ENCODE results near the gene NCDN. TPM values are rescaled to one million over a fixed set of nuclear protein-coding genes. Genes with fewer than 3 reads are reported as not detected.

The NCDN gene
- total RNA-seq, 2 experiments from 2014 or later: 21.6 to 21.7 TPM

- no peaks in the 10 kb centered on the region for H3K4me1 Mint-ChIP-seq (ENCODE audit: low read depth)
- H3K9me3 Mint-ChIP-seq: no peaks in the 10 kb centered on the region
- H3K4me3 Mint-ChIP-seq: no peak overlapping the region
- CTCF ChIA-PET: no interaction called here
- DNase-seq: no peak
- POLR2A ChIA-PET: interaction anchor here (0.6 kb wide), 1 partner anchor 44 kb away, joined by 3 read pairs; no protein-coding TSS in a partner anchor
- peaks cover 1% of the 10 kb centered on the region for H3K36me3 Mint-ChIP-seq
- H3K27ac Mint-ChIP-seq: no peak overlapping the region
- intact Hi-C loops (cut with micrococcal nuclease): no loop called here
- no peaks in the 10 kb centered on the region for H3K27me3 Mint-ChIP-seq
Observed at GRCh38 chr1:35597870-35598269, 40.3 kb downstream of the NCDN start.

DNA sequence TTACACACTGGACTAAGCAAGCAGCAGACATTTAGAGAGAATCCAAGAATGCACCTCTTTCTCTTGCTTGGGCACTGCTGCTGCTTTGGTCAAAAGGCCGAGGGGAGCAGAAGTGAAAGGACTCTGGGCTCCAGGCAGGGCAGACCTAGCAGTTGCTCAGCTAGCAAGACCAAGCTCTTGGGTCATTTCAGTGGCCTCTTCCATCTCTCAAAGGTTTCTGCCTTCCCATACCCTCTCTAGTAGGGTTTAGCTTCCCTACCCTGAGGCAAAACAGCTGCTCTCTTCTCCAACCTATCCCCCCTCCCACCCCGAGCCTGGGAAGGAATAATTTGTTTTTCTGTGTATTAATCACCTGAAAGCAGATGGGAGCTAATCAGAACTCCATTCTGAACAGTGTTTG is 41.3 kb downstream of the NCDN start:
- H3K27ac Mint-ChIP-seq: no peak overlapping the region
- H3K36me3 Mint-ChIP-seq: peaks cover 9% of the 10 kb centered on the region
- H3K9me3 Mint-ChIP-seq: no peaks in the 10 kb centered on the region
- no peaks in the 10 kb centered on the region for H3K27me3 Mint-ChIP-seq
- no peak overlapping the region for H3K4me3 Mint-ChIP-seq
- ChIA-PET CTCF (interaction anchor here (1.1 kb wide), 1 partner anchor 117 kb away, joined by 3 read pairs; no protein-coding TSS in a partner anchor), POLR2A (no interaction called here)
- H3K4me1 Mint-ChIP-seq (ENCODE audit: low read depth): no peaks in the 10 kb centered on the region
- DNase-seq: no peak
- intact Hi-C loops (cut with micrococcal nuclease): no loop called here

- H3K36me3 Mint-ChIP-seq: peaks cover 13% of the 10 kb centered on the region
- H3K9me3 Mint-ChIP-seq: no peaks in the 10 kb centered on the region
- H3K27ac Mint-ChIP-seq: no peak overlapping the region
- H3K27me3 Mint-ChIP-seq: no peaks in the 10 kb centered on the region
- no peak for DNase-seq
- POLR2A ChIA-PET: no interaction called here
- no peaks in the 10 kb centered on the region for H3K4me1 Mint-ChIP-seq (ENCODE audit: low read depth)
- CTCF ChIA-PET: interaction anchor here (1.1 kb wide), 1 partner anchor 116 kb away, joined by 3 read pairs; no protein-coding TSS in a partner anchor
- no peak overlapping the region for H3K4me3 Mint-ChIP-seq
- intact Hi-C loops (cut with micrococcal nuclease): no loop called here
Observed at GRCh38 chr1:35599411-35599810, 41.8 kb downstream of the NCDN start.

DNA sequence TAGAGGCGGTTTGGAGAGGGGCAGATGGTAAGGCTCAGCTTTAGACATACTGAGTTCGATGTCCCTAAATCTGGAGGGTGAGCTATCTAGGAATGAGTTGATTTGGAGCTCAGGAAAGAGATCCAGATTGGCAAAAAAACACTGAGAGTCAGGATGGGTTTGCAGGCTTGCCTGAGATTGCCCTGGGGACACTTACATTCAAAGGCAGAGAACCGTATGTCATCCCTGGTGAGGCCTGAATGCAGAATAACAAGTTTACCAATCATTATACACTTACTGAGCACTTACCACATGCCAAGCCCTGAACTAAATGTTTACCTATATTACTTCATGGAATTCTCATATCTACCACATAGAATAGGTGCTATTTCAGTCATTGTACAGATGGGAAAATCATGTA is 43.0 kb downstream of the NCDN start:
- Mint-ChIP-seq H3K4me1 (ENCODE audit: low read depth) (no peaks in the 10 kb centered on the region), H3K36me3 (peaks cover 19% of the 10 kb centered on the region), H3K9me3 (no peaks in the 10 kb centered on the region), H3K27ac (no peak overlapping the region), H3K27me3 (no peaks in the 10 kb centered on the region), H3K4me3 (no peak overlapping the region)
- DNase-seq: no peak
- CTCF ChIA-PET: interaction anchor here (1.1 kb wide), 2 partner anchors 32 to 127 kb away, joined by 3 to 4 read pairs; no protein-coding TSS in a partner anchor
- POLR2A ChIA-PET: no interaction called here
- intact Hi-C loops (cut with micrococcal nuclease): no loop called here

DNA sequence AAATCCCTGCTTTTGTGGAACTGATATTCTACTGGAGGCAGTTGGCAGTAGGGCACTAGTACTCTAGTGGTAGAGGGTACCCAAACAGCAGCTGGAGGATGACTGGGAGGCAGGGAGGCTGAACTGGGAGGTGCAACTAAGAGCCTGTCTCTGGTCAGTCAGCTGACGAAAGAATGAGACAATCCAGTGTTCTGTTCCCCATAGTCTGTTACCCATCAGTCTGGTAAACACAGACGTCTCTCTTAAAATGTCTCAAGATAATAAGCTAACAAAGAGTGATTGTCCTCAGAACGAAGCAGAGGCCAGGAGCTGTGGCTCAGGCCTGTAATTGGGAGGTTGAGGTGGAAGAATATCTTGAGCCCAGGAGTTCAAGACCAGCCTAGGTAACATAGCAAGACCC is 45.9 kb downstream of the NCDN start:
- H3K9me3 Mint-ChIP-seq: no peaks in the 10 kb centered on the region
- peaks cover 2% of the 10 kb centered on the region for H3K4me1 Mint-ChIP-seq (ENCODE audit: low read depth)
- H3K27me3 Mint-ChIP-seq: no peaks in the 10 kb centered on the region
- POLR2A ChIA-PET: no interaction called here
- no peak overlapping the region for H3K27ac Mint-ChIP-seq
- no peak overlapping the region for H3K4me3 Mint-ChIP-seq
- H3K36me3 Mint-ChIP-seq: peaks cover 39% of the 10 kb centered on the region
- DNase-seq: no peak
- CTCF ChIA-PET: interaction anchor here (0.8 kb wide), 1 partner anchor 124 kb away, joined by 3 read pairs; no protein-coding TSS in a partner anchor
- intact Hi-C loops (cut with micrococcal nuclease): no loop called here

DNA sequence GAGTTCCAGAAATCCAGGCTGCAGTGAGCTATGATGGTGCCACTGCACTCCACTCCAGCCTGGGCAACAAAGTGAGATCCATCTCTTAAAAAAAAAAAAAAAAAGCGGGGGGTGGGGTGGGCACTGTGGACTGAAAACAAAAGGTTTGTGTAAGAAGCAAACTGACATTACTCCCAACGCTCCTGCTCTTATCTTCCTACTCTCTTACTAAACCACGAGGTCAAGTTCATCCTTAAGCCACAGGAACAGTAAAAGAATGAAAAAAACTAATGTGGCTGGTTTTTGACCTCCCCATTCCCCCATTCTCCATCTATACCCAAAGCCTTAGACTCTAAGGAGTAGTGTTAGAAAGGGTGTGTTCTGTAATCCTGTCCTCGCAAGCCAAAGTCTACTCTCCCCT is 46.3 kb downstream of the NCDN start:
- POLR2A ChIA-PET: no interaction called here
- no peaks in the 10 kb centered on the region for H3K27me3 Mint-ChIP-seq

GRCh38 chr1:35605071-35605866 is 47.7 kb downstream of the NCDN start:
- Mint-ChIP-seq H3K36me3 (peaks cover 44% of the 10 kb centered on the region), H3K4me3 (no peak overlapping the region), H3K27me3 (no peaks in the 10 kb centered on the region), H3K9me3 (no peaks in the 10 kb centered on the region), H3K4me1 (ENCODE audit: low read depth) (peaks cover 2% of the 10 kb centered on the region), H3K27ac (no peak overlapping the region)
- DNase-seq: no peak
- POLR2A ChIA-PET: no interaction called here
- CTCF ChIA-PET: interaction anchor here (0.8 to 1.2 kb wide), 2 partner anchors 110 kb away, joined by 3 to 5 read pairs; no protein-coding TSS in a partner anchor
- intact Hi-C loops (cut with micrococcal nuclease): no loop called here

More for the DNA sequence above, 46.3 kb downstream of the NCDN start:
- Mint-ChIP-seq H3K9me3 (no peaks in the 10 kb centered on the region), H3K4me3 (no peak overlapping the region), H3K27ac (no peak overlapping the region), H3K4me1 (ENCODE audit: low read depth) (peaks cover 2% of the 10 kb centered on the region), H3K36me3 (peaks cover 40% of the 10 kb centered on the region)
- intact Hi-C loops (cut with micrococcal nuclease): no loop called here
- CTCF ChIA-PET: interaction anchor here (0.8 kb wide), 1 partner anchor 123 kb away, joined by 3 read pairs; no protein-coding TSS in a partner anchor
- no peak for DNase-seq

DNA sequence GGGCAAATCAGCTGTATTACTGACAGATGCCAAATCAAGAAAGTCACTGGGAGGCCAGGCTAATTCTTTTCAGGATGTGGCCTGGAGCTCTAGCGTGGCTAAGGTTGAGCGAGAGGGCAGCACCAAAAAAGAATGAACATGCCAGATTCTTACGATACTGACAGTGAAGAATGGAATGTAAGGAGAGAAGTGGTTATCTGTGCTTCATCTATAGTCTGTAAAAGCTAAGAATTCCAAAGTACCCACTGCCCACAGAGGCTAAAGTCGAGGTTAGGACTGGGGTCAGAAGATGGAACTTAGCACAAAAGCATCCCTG is 48.2 kb downstream of the NCDN start:
- H3K4me1 Mint-ChIP-seq (ENCODE audit: low read depth): peaks cover 2% of the 10 kb centered on the region
- ChIA-PET CTCF (interaction anchor here (1.0 to 1.2 kb wide), 2 partner anchors 109 to 121 kb away, joined by 3 to 5 read pairs; no protein-coding TSS in a partner anchor), POLR2A (no interaction called here)
- no peak for DNase-seq
- no peak overlapping the region for H3K4me3 Mint-ChIP-seq
- intact Hi-C loops (cut with micrococcal nuclease): no loop called here
- no peak overlapping the region for H3K27ac Mint-ChIP-seq
- H3K27me3 Mint-ChIP-seq: no peaks in the 10 kb centered on the region
- no peaks in the 10 kb centered on the region for H3K9me3 Mint-ChIP-seq
- H3K36me3 Mint-ChIP-seq: peaks cover 44% of the 10 kb centered on the region

- Mint-ChIP-seq H3K4me1 (ENCODE audit: low read depth) (peaks cover 5% of the 10 kb centered on the region), H3K27me3 (no peaks in the 10 kb centered on the region), H3K9me3 (no peaks in the 10 kb centered on the region), H3K27ac (no peak overlapping the region), H3K36me3 (peaks cover 25% of the 10 kb centered on the region), H3K4me3 (no peak overlapping the region)
- CTCF ChIA-PET: interaction anchor here (0.7 to 1.1 kb wide), 4 partner anchors 9 to 104 kb away, joined by 3 to 4 read pairs (median 4); no protein-coding TSS in a partner anchor
- DNase-seq: no peak
- POLR2A ChIA-PET: no interaction called here
- intact Hi-C loops (cut with micrococcal nuclease): no loop called here
Observed at GRCh38 chr1:35611655-35612054, 54.1 kb downstream of the NCDN start.

GRCh38 chr1:35615440-35615839 is 57.8 kb downstream of the NCDN start:
- CTCF ChIA-PET: no interaction called here
- Mint-ChIP-seq H3K4me1 (ENCODE audit: low read depth) (peaks cover 5% of the 10 kb centered on the region), H3K36me3 (peaks cover 12% of the 10 kb centered on the region), H3K4me3 (no peak overlapping the region), H3K27me3 (no peaks in the 10 kb centered on the region), H3K27ac (no peak overlapping the region), H3K9me3 (no peaks in the 10 kb centered on the region)
- DNase-seq: no peak
- intact Hi-C loops (cut with micrococcal nuclease): no loop called here
- POLR2A ChIA-PET: no interaction called here

Other genes with a start within 250 kb of the NCDN start
- 10 to 100 TPM; 28.3 to 30.9 TPM for gene KIAA0319L, start 396 bp upstream of the NCDN start, total RNA-seq
- under 1 TPM; 0.17 to 0.76 TPM for gene TFAP2E, start 15.5 kb downstream of the NCDN start, total RNA-seq
- 10 to 100 TPM; 88.1 to 91.5 TPM for gene PSMB2, start 83.7 kb downstream of the NCDN start, total RNA-seq
- 10 to 100 TPM; 11.2 to 11.6 TPM for gene C1orf216, start 161.1 kb downstream of the NCDN start, total RNA-seq
- gene CLSPN, start 212.2 kb downstream of the NCDN start, total RNA-seq: 10 to 100 TPM; 49.9 to 55.1 TPM